ENCODE data around the gene PHLDB3. TPM values are rescaled to one million over a fixed set of nuclear protein-coding genes. Genes with fewer than 3 reads are reported as not detected.

PHLDB3 gene
- total RNA-seq, 4 donors from 2014 or later: 1.5 to 9.6 (median 6.7) TPM

DNA sequence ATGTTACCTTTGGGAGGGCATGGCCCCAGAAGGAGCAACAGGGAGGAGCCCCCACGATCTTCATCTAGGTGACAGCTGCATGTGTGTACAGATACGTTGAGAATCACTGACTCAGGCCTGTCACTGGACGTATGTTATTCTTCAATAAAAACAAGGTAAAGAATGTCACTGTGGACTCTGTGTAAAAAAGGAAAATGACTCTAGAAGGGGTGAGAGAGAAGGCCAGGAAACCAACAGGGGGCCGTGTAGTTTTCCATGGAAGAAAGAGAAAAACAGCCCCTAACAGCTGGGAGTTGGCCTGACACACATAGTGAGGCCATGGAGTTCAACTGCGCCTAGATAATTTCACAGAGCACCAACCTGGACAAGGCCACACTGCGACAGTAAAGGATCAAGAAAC lies 37.3 kb downstream of the PHLDB3 start:
- Histone ChIP-seq H3K4me1 (no peaks in the 10 kb centered on the region), H3K27ac (no peak overlapping the region), H3K9me3 (no peaks in the 10 kb centered on the region), H3K36me3 (no peaks in the 10 kb centered on the region), H3K27me3 (peaks cover 12 to 35% (median 18%) of the 10 kb centered on the region in 3 donors), H3K4me3 (no peak overlapping the region)
- no peak for TF ChIP-seq POLR2A (IDR thresholded peaks at IDR 0.05)
- TF ChIP-seq, protein P1, sequence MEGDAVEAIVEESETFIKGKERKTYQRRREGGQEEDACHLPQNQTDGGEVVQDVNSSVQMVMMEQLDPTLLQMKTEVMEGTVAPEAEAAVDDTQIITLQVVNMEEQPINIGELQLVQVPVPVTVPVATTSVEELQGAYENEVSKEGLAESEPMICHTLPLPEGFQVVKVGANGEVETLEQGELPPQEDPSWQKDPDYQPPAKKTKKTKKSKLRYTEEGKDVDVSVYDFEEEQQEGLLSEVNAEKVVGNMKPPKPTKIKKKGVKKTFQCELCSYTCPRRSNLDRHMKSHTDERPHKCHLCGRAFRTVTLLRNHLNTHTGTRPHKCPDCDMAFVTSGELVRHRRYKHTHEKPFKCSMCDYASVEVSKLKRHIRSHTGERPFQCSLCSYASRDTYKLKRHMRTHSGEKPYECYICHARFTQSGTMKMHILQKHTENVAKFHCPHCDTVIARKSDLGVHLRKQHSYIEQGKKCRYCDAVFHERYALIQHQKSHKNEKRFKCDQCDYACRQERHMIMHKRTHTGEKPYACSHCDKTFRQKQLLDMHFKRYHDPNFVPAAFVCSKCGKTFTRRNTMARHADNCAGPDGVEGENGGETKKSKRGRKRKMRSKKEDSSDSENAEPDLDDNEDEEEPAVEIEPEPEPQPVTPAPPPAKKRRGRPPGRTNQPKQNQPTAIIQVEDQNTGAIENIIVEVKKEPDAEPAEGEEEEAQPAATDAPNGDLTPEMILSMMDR (IDR thresholded peaks at IDR 0.05 in 4 of 5, conservative IDR thresholded peaks at IDR 0.05 in 1 of 5): no peak
- intact Hi-C loops (cut with DNase I; ENCODE audit: low total_unique reads): no loop called here
- in situ Hi-C loops (cut with MboI; ENCODE audit: low sequenced_read_pairs in 4 of 4): no loop called here
- ATAC-seq (no peak), DNase-seq (no peak)

- in situ Hi-C loops (cut with MboI; ENCODE audit: low sequenced_read_pairs in 4 of 4) (no loop called here), intact Hi-C loops (cut with DNase I; ENCODE audit: low total_unique reads) (no loop called here)
These were observed 37.8 kb downstream of the PHLDB3 start for GRCh38 chr19:43466793-43467192.

DNA sequence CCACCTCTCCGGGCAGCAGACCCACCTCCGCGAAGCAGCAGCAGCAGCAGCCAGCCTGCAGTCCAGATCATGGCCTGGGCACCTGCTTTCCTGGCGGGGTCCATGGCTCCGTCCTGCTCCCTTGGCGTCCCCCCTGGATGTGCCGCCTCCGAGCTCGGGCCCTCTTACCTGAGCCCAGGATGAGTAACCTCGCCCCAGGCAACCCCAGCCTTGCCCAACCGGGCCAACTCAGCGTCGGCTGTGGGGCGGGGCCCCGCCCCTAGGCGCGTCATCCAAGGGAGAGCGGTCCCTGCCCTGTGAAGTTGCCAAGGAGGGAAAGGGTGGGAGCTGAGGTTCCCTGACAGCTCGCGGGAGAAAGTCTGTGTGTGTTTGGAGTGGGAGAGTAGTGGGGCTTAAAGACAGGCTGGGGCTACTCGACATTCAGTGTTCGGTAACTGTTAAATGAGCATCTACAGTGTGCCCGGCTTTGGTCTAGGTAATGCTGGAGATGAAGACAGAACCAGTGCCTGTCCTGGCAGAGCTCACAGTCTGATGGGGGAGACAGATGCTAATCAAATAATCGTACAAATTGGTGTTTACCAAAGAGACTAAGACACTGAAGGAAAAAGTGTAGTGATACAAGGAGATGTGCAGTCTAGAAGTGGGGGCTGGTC lies 39.0 kb downstream of the PHLDB3 start, which contains the start of gene LYPD3:
TSS of gene LYPD3 (minus strand) at position 141 of the 653 bp plus-strand sequence. CDS start at position 104, 37 bp downstream.
- in situ Hi-C loops (cut with MboI; ENCODE audit: low sequenced_read_pairs in 4 of 4) (no loop called here), intact Hi-C loops (cut with DNase I; ENCODE audit: low total_unique reads) (no loop called here)
- Histone ChIP-seq H3K9me3 (no peaks in the 10 kb centered on the region), H3K4me1 (no peaks in the 10 kb centered on the region), H3K36me3 (no peaks in the 10 kb centered on the region), H3K4me3 (peak within 1 kb of the TSS in 3 of 4 donors; percentile 64 to 94 (median 69)), H3K27ac (peak within 1 kb of the TSS in 1 of 4 donors; percentile 71), H3K27me3 (peaks cover 12 to 35% (median 18%) of the 10 kb centered on the region in 3 donors)
- no peak for DNase-seq
- no peak for TF ChIP-seq POLR2A (IDR thresholded peaks at IDR 0.05)
- TF ChIP-seq, protein P1 (IDR thresholded peaks at IDR 0.05 in 4 of 5, conservative IDR thresholded peaks at IDR 0.05 in 1 of 5): no peak
- ATAC-seq: no peak

More at GRCh38 chr19:43466793-43467192, 37.8 kb downstream of the PHLDB3 start:
- Histone ChIP-seq H3K27me3 (peaks cover 12 to 35% (median 18%) of the 10 kb centered on the region in 3 donors), H3K36me3 (no peaks in the 10 kb centered on the region), H3K4me1 (no peaks in the 10 kb centered on the region), H3K4me3 (no peak overlapping the region), H3K9me3 (no peaks in the 10 kb centered on the region), H3K27ac (no peak overlapping the region)
- ATAC-seq: no peak
- TF ChIP-seq, protein P1 (IDR thresholded peaks at IDR 0.05 in 4 of 5, conservative IDR thresholded peaks at IDR 0.05 in 1 of 5): no peak
- TF ChIP-seq POLR2A (IDR thresholded peaks at IDR 0.05): no peak
- DNase-seq: no peak

DNA sequence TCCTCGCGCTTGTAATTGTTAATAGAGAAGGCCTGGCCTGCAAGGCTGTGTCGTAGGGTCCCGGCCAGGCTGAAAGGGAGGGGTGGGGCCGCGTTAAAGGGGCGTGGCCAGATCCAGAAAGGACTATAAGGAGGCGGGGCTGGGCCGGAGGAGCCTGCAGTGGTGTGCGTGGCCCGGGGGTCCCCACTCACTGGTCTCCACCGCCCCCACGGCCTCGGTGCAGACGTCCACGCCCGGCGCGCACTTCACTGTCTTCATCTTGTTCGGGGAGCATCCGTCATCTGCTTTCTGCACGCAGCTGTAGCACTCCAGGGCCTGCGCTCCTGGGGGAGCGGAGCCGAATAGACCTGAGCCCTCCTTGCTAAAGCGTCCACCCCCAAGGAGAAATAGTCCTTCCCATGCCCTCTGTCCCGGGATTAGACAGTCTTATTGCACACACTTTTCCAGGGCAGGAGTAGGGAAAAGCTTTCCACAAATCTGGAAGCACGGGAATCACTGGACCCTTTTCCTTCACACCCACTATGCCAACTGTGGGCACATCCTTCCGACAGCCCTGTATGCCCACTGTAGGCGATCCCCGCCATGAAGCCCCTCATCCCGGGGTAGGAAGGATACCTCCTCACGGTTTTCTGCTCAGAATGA lies 40.3 kb downstream of the PHLDB3 start:
- H3K36me3 ChIP-seq: no peaks in the 10 kb centered on the region
- H3K27ac ChIP-seq: peak overlapping the region; percentile 67 to 80 (median 70)
- peaks cover 12 to 35% (median 18%) of the 10 kb centered on the region in 3 donors for H3K27me3 ChIP-seq
- peak in 1 of 2 donors; percentile 22 for DNase-seq
- intact Hi-C loops (cut with DNase I; ENCODE audit: low total_unique reads): no loop called here
- ATAC-seq: peak; percentile 57 to 69
- in situ Hi-C loops (cut with MboI; ENCODE audit: low sequenced_read_pairs in 4 of 4): no loop called here
- TF ChIP-seq POLR2A (IDR thresholded peaks at IDR 0.05): peak in 1 of 2 donors; percentile 3
- TF ChIP-seq, protein P1 (IDR thresholded peaks at IDR 0.05 in 4 of 5, conservative IDR thresholded peaks at IDR 0.05 in 1 of 5): no peak
- no peaks in the 10 kb centered on the region for H3K9me3 ChIP-seq
- peak overlapping the region; percentile 64 to 94 (median 68) for H3K4me3 ChIP-seq
- no peaks in the 10 kb centered on the region for H3K4me1 ChIP-seq

Measured in gastrocnemius medialis (tissue), 4 donors.